ENCODE results near the gene SHANK1. TPM values are rescaled to one million over a fixed set of nuclear protein-coding genes. Genes with fewer than 3 reads are reported as not detected.

SHANK1 gene
- total and polyA plus RNA-seq, 9 donors, result 0.20 to 11.1 (median 2.5) TPM

DNA sequence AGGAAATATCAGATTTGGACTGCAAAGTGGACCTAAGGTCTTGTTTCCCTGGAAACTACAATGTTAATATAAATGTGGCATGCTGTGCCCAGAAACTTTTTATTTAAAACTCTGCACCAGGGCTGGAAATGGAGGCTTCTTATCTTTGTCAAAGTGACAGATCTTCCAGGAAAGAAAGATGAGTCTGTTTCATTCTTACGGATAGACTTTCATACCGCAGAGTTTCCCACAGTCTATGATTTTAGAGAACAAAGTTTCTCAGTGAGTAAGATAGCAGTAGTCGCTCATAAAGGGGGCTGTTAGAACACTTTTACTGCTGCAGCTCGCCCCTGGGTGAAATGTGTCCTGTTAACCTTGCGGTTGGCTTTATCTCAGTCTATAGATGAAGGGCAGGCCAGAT lies 10.3 kb upstream of the SHANK1 start:
- no peak for DNase-seq
- peaks cover 10% of the 10 kb centered on the region for H3K4me1 ChIP-seq (ENCODE audit: insufficient read depth)
- H3K36me3 ChIP-seq, result no peaks in the 10 kb centered on the region
- no peak overlapping the region for H3K4me3 ChIP-seq
- no peak for TF ChIP-seq CTCF (IDR thresholded peaks at IDR 0.05)
- no peak for TF ChIP-seq POLR2A (IDR thresholded peaks at IDR 0.05)
- no peak for TF ChIP-seq EP300 (IDR thresholded peaks at IDR 0.05)
- WGBS, 3 donors, result 54 to 68% (median 64%) methylated on average over 5 of the region's 5 CpGs
- no peak overlapping the region for H3K27ac ChIP-seq
- H3K27me3 ChIP-seq, result no peaks in the 10 kb centered on the region
- no peaks in the 10 kb centered on the region for H3K9me3 ChIP-seq
- intact Hi-C loops (cut with DNase I), result loop anchor here in 1 of 4 donors (10.0 kb wide), 1 partner anchor 365 kb away; the partner anchor contains the start of gene NAPSA

- WGBS, 3 donors, result 10 to 20% (median 14%) methylated on average over 34 to 39 of the region's 39 CpGs
These were observed 8.6 kb upstream of the SHANK1 start for GRCh38 chr19:50728084-50728737.

GRCh38 chr19:50725911-50726230 lies 6.3 kb upstream of the SHANK1 start:
- H3K9me3 ChIP-seq, result no peaks in the 10 kb centered on the region
- DNase-seq, result no peak
- WGBS, 3 donors, result 60 to 69% (median 67%) methylated on average over 9 of the region's 9 CpGs
- peak overlapping the region; percentile 91 for H3K4me3 ChIP-seq
- TF ChIP-seq POLR2A (IDR thresholded peaks at IDR 0.05) (no peak), CTCF (IDR thresholded peaks at IDR 0.05) (no peak), EP300 (IDR thresholded peaks at IDR 0.05) (no peak)
- H3K27ac ChIP-seq, result peak overlapping the region in 1 of 2 donors; percentile 68
- no peaks in the 10 kb centered on the region for H3K27me3 ChIP-seq
- no peaks in the 10 kb centered on the region for H3K36me3 ChIP-seq
- intact Hi-C loops (cut with DNase I), result loop anchor here in 1 of 4 donors (10.0 kb wide), 1 partner anchor 361 kb away; the partner anchor contains the start of gene NAPSA
- peaks cover 24% of the 10 kb centered on the region for H3K4me1 ChIP-seq (ENCODE audit: insufficient read depth)

More at GRCh38 chr19:50728084-50728737, 8.6 kb upstream of the SHANK1 start:
- peak; percentile 84 to 91 (median 89) for DNase-seq
- H3K4me3 ChIP-seq, result no peak overlapping the region
- intact Hi-C loops (cut with DNase I), result loop anchor here in 1 of 4 donors (10.0 kb wide), 1 partner anchor 363 kb away; the partner anchor contains the start of gene NAPSA
- H3K9me3 ChIP-seq, result no peaks in the 10 kb centered on the region
- no peak overlapping the region for H3K27ac ChIP-seq
- H3K4me1 ChIP-seq (ENCODE audit: insufficient read depth), result peaks cover 20% of the 10 kb centered on the region
- no peaks in the 10 kb centered on the region for H3K36me3 ChIP-seq
- TF ChIP-seq EP300 (IDR thresholded peaks at IDR 0.05) (no peak), POLR2A (IDR thresholded peaks at IDR 0.05) (no peak), CTCF (IDR thresholded peaks at IDR 0.05) (no peak)
- H3K27me3 ChIP-seq, result no peaks in the 10 kb centered on the region

- Histone ChIP-seq H3K9me3 (no peaks in the 10 kb centered on the region), H3K27me3 (no peaks in the 10 kb centered on the region), H3K27ac (peak overlapping the region in 1 of 2 donors; percentile 68), H3K4me1 (ENCODE audit: insufficient read depth) (peaks cover 24% of the 10 kb centered on the region), H3K36me3 (no peaks in the 10 kb centered on the region), H3K4me3 (peak overlapping the region; percentile 91)
- 1 to 4% (median 2%) methylated on average over 27 to 52 of the region's 52 CpGs for WGBS, 3 donors
- TF ChIP-seq POLR2A (IDR thresholded peaks at IDR 0.05) (no peak), CTCF (IDR thresholded peaks at IDR 0.05) (no peak)
- intact Hi-C loops (cut with DNase I), result loop anchor here in 1 of 4 donors (10.0 kb wide), 1 partner anchor 361 kb away; the partner anchor contains the start of gene NAPSA
- no peak for DNase-seq
These were observed 5.8 kb upstream of the SHANK1 start for GRCh38 chr19:50725218-50725910.
